ENCODE data around the gene GNAQ.

The GNAQ gene

DNA sequence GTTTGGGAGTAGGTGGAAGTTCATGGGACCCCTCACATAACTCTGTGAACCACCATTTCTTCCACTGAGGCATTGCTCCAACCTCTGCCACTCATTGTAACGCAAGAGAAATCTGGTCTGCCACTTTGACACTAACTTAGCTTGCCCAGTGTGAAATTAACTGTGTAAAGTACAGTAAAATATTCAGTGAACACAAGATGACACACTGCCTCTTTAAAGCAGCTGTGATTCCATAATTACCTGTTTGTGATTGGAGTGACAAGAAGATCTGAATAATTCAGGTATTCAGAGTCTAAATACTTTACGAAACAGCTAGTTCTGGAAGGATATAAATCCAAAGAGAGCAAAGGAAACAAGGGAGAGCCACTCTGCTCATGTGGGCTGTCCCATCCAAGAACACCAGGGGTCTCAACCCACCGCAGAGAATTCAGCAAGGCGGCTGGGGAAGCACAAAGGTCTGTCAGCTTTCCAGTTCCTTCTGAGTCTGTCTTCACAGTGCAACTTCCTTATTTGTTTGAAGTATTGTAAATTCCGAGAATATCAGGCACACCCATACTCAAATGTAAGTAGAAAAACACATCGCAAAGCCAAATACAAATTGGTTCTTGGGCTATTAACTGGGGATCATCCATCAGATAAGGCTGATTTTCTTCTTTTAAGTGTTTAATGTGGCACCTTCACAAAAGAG, 86.9 kb downstream of the GNAQ start:
- DNase-seq (ENCODE audit: low spot score), result no peak

- DNase-seq (ENCODE audit: low spot score), result no peak
Measured at GRCh38 chr9:77943057-77943456, 88.6 kb downstream of the GNAQ start.

- no peak for DNase-seq (ENCODE audit: low spot score)
Measured at GRCh38 chr9:77939149-77939668, 92.4 kb downstream of the GNAQ start.

- DNase-seq (ENCODE audit: low spot score), result no peak
Measured at GRCh38 chr9:77938163-77938562, 93.4 kb downstream of the GNAQ start.

- peak; percentile 26 for DNase-seq (ENCODE audit: low spot score)
Measured at GRCh38 chr9:77935974-77936373, 95.6 kb downstream of the GNAQ start.

GRCh38 chr9:77935211-77935610, 96.4 kb downstream of the GNAQ start:
- no peak for DNase-seq (ENCODE audit: low spot score)

GRCh38 chr9:77933976-77934375, 97.6 kb downstream of the GNAQ start:
- DNase-seq (ENCODE audit: low spot score), result no peak

DNA sequence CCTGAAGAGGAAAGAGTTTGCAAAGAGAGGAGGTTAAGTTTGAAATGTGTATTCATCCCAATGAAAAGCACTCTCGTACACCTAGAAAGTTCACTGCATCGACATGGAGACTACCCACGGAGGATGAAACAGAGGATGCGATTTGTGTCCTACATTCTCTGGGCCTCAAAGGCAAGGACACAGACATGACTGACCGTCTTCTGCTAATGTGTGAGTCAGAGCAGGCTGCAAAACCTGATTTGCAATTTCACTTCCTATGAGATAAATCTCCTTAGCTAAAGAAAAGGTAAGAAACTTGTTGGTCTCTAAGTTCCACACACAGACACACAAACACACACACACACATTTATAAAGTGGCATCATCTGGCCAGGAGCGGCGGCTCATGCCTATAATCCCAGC, 98.6 kb downstream of the GNAQ start:
- no peak for DNase-seq (ENCODE audit: low spot score)

DNA sequence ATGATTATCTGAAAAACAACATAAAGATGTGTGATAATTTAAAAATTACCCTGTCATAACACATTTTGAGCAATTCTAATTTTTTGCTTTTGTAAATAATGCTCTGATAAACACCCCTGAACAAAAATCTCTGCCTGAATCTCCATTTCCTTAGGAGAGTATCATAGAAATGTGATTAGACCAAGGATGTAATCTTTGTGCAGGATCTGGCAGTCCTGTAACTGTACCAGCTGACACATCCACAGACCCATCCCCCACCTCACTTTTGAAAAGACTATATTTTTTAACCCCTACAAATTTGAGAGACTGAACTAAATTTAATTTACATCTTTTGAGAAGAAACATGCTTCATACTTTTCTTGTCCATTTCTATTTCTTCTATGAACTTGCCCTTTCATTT, 101.7 kb downstream of the GNAQ start:
- DNase-seq (ENCODE audit: low spot score), result no peak

GRCh38 chr9:77927265-77927664, 104.3 kb downstream of the GNAQ start:
- no peak for DNase-seq (ENCODE audit: low spot score)

GRCh38 chr9:77926371-77926878, 105.2 kb downstream of the GNAQ start:
- no peak for DNase-seq (ENCODE audit: low spot score)

DNA sequence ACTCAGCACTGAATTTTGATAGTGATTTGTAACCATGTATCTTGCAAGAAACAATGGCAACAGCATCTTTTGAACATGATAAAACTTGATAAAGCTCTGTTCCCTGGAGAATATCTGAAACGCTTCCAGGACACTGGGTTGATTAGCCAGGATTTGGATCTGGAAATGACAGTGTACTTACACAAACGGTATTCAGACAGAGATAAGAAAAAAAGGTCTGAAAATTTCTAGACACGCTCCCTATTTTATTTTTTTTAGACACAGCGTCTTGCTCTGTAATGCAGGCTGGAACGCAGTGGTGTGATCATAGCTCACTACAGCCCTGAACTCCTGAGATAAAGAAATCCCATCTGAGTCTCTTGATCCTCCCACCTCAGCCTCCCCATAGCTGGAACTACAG, 109.0 kb downstream of the GNAQ start:
- DNase-seq (ENCODE audit: low spot score), result no peak

DNA sequence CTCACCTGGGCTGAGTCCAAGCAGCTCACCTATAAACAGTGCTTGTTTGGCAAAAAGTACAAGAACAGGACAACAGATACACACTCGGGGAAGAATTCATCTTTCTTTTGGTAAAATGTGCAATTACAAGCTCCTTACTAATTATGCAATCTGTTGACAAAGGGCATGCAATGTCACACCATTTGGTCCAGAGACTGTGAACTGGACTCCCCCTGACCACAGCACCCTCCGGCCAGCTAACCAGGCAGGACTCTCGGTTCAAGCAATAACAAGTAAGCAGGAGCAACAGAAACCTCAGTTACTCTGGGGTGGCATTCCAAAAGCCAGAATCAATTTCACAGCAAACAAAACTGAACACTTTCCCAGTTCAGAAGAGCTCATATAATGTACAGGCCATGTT, 113.8 kb downstream of the GNAQ start:
- DNase-seq (ENCODE audit: low spot score), result no peak

DNA sequence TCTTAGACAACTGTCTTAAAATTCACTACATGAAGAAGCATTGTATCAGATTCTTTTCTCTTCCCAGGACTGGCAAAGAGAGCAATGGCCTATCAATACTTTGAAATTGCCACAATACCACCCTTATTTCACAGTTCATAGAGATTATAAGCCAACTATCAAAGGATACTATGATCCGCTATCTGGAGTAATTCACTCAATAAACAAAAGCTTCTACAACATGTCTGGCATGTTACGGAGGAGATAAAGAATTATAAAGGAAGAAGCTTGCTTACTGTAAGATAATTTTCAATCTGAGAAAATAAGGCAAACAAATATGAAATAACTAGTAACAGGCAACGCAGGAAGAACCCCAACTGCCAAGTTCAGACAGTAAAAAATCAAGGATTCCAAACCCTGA, 114.8 kb downstream of the GNAQ start:
- no peak for DNase-seq (ENCODE audit: low spot score)

DNA sequence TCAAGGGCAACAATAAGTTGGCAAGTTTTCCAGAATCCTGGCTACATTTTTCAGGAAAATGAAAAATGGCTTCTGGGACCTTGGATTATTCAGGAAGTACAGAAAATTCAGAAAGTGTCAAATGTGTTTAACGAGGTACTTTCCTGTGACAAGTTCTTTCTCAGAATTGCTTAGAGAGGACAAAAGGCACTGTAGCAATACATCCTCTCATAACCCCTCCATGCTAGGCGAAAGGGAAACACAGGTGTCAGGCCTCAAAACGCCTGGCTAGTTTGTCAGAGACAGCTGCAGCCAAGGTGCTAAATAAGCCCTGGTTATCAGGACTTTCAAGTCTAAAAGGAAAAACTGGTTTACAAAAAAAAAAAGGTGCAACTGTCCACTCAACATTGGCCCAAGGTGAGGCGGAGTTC, 115.2 kb downstream of the GNAQ start:
- no peak for DNase-seq (ENCODE audit: low spot score)

DNA sequence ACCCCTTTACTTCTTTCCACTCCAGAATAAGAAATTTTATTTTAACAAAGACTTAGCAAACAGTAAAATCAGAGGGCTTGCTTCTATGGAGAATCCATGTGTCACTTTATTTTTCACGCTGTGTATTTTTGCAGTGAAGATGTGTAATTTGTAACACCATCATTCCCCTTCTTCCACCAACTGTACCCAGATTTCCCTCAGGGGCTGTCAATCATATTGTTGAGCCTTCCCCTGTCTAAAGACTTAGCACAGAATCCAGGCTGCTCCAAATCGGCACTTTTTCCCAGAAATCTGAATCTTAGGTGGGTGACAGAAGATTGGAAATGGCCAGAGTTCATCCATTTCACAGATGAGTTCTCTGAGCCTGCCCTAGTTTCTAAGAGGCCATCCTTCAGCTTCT, 115.9 kb downstream of the GNAQ start:
- DNase-seq (ENCODE audit: low spot score), result no peak

DNA sequence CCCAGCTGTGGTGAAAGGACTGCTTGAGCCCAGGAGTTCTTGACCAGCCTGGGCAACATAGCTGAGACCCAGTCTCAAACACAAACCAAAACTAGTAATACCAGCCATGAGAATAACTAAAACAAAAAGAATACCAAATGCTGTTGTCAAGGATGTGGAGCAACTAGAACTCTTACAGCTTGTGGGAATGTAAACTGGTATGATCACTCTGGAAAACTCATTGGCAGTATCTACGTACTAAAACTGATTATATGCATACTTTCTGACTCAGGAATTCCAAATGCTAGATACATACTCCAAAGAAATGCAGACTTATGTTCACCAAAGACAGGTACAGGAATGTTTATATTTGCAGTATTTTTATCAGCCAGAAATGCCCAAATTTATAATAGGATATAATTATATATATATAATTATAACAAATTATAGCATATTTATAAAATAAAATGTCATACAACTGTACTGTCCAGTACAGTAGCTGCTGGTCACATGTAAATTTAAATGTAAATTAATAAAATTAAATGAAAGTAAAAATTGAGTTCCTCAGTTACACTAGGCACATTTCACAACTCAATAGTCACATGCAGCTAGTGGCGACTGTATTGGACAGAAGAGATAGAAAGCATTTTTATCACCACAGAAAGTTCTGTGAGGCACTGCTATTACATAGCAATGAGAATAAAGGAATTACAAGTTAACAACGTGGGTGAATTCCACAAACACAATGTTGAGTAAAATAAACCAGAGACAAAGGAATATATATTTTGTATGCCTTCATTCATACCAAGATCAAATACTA, 118.5 kb downstream of the GNAQ start:
- no peak for DNase-seq (ENCODE audit: low spot score)

DNA sequence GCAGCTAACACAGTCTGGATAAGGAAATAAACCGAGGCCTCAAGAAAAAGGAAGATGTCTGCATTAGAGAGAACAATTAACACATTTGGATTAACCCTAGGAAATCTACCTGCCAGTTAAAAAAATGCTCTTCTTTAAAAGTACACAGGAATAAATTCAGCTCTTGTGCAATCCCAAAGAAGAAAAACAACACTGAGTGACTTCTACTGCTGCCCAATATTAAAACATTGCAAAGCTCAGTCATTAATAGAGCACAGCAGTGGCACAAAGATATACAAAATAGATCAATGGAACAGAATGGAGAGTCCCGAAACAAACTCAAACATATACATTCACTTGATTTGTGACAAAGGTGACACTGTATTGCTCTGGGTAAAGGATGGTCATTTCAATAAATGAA, 119.7 kb downstream of the GNAQ start:
- DNase-seq (ENCODE audit: low spot score), result no peak

DNA sequence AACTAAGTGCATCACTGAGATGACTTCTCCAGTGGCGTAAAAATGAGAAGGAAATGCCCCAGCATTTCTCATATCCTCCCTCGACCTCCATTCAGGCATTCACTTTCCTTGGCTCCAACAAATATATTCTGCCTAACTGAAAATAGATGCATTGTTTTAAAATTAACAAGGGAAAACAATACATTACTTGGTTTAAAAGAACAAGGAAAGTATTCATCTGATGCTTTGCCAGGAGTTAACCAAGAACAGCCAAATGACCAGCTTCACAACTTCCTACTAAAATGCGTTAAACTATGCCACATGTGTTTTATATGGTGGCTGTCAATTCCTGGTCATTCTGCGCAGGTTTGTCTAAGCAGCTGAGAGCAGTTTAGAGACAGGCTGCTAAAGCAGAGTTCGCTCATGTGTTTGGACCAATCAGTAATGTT, 121.4 kb downstream of the GNAQ start:
- DNase-seq (ENCODE audit: low spot score), result no peak

DNA sequence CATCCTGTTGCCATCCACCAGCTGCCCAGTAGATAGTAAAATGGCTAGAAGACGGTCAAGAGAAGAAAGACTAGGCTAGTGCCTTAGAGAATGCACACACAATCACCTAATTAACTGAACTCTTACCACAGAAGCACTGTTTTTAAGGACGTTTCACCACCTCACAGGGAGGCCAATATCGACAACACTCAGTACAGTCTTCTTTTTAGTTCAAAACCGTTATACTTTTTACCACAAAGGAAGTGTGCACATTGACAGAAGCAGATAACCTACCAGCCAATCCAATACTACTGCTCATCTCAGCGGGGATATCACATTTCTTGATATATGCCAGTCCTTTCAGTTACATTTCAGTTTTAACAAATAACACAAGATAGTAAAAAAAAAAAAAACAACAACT, 122.3 kb downstream of the GNAQ start:
- DNase-seq (ENCODE audit: low spot score), result no peak

- no peak for DNase-seq (ENCODE audit: low spot score)
Measured at GRCh38 chr9:77908293-77908692, 123.3 kb downstream of the GNAQ start.

DNA sequence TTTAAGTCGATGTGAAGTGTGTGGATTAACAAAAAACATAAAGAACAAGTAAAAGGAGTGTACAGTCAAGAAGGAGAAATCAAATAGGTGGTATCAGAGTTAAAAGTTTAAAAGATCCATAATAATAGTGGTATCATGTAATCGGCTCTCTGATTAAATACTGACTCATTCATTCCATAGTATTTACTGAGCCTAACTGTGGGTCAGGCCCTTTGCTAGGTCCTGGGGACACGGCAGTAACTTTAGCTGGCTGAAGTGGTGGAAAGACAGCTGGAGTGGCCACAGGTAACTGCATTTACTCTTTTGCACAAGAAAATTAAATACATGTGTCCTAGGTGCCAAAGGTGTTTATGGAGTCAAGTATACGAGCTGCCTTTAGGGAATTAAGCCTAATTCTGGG, 124.0 kb downstream of the GNAQ start:
- DNase-seq (ENCODE audit: low spot score), result no peak

DNA sequence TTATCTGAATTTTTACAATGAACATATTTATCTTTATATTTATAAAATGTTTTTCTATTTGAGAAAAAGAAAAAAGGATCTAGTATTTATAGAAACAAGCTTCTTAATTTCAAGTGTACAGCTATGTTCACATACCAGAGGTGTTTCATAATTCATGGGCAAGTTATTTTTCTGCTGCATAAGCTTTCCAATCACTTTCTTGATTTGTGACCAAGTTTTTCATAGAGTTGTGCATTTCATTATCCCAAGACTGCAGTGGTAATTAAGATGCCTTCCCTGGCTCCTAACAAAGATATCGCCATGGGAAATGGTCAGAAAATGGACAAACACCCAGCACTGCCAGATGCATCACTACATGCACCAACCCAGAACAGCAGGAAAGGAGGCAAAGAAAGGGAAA, 124.6 kb downstream of the GNAQ start:
- no peak for DNase-seq (ENCODE audit: low spot score)

All from germinal center (tissue), 1 donor.